NCI-H2029 treated with DMSO at 0.1 percent for 48 hours (cell line): ENCODE measurements around the gene BRWD1.

Experiments
- DNase-seq: peaks from one replicate; lab custom pipeline; 2025; lab: John Stamatoyannopoulos, UW

The BRWD1 gene

DNA sequence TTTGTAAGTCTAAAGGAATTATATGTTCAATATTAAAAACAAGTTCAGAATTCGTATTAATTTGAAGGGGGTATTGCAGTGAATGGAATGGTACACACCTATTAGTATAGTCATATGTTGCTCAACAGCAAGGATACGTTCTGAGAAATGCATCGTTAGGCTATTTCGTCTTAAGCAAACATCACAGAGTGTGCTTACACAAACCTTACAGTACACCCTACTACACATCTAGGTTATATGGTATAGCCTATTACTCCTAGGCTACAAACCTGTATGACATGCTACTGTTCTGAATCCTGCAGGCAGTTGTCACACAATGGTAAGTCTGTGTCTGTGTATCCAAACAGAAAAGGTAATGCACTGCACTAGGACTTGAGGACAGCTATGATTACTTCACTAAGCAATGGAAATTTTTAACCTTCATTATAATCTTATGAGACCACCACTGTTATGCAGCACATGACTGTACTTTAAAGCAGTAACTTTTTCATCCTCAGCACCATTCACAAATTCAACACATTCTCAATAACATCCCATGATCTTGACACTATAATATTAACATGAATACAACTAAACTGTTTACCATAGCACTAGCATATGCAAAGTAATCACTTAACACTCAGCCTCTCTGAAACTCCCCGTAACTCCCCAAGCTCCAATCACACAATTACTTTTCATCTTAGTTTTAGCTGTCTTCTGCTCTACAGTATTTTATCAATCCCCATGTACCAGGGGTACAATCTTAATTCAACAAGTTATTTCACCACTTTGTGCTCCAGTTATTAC, 115.8 kb downstream of the BRWD1 start:
- DNase-seq: no peak

DNA sequence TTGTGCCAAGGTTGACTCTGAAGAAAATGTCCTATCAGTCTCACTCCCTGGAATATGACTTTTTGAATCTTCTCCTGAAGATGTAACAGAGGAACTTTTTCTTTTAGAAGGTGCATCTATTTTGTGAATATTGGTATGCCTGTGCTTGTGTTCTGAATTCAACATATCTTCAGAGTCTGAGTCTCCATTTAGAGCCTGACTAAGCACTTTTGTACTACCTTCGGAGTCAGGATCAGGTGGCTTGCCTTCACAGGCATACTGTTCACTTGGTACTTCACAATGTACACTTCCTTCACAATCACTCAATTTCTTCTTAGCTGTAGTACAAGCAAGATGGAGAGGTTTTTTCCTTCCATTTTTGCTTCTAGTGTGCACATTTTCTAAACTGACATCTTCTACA, 116.6 kb downstream of the BRWD1 start:
- no peak for DNase-seq

DNA sequence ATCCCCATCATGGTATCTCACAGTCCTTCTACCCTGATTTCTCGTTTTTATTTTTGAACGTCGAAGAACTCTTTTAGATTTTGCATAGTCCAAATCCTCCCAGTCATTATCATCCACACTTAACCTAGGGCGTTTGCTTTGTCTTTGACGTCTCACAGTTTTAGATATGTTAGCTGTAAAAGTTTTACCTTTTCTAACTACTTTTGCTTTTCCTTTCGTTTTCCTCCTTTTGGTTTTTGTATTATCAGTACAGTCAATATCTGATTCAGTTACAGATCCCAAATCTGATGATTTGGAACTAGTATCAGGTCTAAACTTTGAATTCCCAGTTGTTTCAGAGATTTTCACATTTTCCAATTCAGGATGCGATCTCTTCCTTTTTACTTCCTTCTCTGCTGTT, 117.1 kb downstream of the BRWD1 start:
- no peak for DNase-seq

DNA sequence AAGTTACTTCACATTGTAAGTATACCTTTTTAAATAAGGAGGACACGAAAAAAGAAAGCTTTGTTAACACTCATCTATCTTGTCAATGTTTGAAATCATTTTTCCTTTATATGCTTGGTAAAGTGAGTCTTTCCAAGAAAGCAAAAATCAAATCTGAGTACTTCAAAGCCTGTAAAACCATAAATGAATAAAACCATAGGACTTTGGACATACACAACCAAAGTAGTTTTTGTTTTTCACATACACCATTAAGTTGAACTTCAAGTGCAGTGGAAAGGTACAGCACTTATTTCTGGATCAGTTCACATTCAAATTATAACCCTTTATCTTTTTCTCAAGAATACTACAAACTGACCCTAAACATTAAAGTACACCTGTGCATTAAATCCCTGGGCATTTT, 120.1 kb downstream of the BRWD1 start:
- DNase-seq: no peak

DNA sequence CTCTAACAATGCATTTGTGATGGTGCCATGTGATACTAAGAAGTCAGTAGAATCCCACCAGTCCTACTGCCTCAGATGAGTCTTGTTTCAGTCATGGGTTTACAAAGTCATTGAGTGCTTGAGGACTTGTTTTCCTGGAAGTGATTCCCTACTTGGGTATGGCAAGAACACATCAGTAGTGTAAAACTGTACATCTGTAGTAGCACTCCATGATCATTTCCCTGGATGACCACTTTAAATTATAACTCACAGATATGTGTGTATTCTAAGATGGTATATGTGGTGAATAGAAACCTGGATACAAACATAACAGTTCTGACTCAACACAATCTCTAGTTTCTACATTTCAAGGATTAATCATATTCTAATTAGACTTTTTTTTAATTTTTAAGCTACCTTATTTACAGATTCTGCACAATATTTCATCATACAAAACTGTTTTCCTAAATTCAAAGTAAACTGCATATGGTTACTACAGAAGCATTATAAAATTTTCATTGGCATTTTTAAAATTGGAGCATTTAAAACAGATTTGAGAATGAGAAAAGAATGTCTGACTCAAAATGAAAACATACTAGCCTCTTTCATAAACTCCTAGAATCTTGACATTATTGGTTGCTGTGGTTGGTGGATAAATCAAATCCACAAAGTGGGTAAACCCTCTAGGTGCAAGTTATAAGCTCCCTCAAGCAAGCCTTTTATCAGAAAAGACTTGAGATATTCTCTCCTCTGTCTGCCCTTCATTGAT, 123.4 kb downstream of the BRWD1 start:
- no peak for DNase-seq

DNA sequence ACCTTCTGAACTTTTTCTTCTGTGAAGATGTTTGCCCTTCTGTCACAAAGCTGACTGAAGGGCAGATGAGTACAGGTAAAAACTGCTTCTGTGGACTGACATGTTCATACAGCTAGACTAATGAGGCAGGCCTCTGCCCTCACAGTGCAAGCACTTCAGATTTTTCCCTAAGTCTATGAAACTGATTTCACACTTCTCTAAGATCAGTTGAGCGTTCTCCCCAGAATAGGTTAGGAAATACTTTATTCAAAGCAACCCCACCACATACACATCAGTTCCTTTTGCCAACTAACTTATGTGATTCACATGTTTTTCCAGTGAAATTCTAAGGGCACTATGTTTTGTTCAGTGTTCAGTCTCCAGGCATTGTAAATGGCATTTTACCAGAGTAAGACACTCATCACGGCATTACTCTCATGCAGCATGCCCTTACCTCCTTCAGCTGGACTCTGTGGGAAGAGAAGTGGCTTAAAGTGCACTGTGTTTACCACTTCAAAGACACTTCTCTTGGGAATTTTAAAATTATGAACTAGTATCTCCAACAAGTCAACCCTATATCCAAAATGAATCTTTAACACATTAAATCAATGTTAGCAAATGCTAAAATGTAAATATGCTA, 124.8 kb downstream of the BRWD1 start:
- peak; percentile 28 for DNase-seq

DNA sequence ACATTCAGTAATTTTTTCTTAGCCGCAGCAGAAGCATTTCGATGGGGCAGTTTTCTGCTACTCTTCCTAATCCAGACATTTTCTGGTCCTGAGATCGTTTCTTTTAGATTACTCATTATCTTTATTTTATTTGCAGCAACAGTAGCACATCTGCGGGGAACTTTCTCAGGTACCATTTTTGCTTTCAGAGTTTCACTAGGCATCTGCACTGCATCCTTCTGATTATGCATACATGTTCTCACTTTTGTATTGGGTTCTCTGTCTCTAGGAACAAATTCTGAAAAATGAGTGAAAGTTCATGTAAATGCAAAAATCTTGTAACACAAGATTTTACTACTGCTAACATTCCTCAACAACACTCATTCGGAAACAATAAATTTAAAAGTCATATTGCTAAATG, 126.3 kb downstream of the BRWD1 start:
- DNase-seq: no peak

DNA sequence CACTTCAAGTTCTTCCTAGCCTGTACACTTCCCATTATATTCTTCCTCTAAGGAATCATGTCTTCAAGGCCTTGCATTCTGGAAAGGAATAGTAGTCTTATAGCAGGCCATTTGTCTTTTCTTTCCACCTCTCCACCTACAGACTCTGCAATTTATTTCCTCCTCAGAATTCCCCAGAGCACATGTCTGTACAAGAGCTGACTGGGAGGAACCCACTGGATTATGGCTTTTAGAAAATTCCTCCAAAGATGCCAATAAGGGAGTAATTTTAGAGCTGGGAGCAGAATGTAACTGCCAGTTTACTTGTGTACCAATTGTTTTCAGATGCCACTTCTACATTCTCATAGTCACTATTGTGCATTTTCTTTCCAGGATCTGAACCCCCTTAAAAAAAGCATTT, 126.8 kb downstream of the BRWD1 start:
- DNase-seq: no peak

DNA sequence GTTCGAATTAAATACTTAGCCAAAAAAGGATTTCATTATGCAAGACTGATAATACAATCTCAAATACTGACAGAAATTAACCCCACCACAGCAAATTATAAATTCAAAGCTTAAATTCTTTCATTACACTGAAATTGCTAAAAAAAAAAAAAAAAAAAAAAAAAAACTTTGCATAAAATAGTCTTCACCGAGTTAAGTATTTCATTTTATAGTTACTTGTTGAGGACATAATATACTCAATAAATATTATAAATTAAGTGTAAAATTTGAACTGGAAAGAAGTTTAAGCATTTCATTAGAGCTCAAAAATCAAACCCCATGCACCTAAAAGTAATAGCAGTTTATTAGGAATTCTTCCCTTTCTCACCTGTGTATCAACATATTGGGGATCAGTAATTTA, 128.3 kb downstream of the BRWD1 start:
- DNase-seq: no peak

DNA sequence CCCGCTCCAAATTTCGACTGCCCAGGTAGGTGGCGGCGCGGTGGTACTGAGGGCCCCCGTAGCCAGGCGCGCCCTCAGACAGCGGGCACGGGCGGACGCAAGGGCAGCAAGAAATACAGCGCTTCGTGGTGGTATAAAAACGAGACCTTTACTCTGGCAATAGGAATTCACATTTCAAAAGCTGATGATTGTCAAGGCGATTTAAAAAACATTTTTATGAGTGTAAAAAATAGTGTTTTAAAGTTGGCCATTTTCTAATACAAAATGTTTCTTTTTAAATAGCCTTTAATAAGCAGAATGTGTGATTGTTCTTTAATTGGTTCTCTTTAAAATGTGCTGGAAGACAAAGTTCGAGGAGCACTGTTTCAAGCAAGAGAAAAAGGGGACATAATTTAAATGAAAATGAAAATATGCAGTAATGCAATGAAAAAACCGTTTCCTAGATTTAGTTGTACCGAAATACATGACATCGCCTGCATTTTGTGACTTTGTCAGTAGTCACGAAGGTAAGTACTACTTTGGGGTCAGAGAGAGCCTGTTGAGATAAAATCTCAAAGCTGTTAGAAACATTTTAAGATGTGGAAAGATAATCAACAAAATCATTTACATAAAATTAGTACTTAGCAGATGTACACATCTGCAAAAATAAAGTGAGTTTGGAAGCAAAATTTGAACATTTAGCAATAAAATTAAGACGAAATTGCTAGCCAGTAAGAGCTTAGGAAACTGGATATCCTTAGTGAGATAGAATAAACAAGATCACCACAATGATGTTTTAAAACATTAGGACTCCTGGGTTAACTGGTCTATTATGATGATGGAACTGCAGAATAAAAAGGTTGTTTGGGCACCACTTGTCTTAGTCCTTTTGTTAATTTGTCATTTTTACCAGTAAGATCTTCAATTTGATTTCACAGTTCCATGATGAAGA, 129.1 kb downstream of the BRWD1 start:
- DNase-seq: peak; percentile 12

DNA sequence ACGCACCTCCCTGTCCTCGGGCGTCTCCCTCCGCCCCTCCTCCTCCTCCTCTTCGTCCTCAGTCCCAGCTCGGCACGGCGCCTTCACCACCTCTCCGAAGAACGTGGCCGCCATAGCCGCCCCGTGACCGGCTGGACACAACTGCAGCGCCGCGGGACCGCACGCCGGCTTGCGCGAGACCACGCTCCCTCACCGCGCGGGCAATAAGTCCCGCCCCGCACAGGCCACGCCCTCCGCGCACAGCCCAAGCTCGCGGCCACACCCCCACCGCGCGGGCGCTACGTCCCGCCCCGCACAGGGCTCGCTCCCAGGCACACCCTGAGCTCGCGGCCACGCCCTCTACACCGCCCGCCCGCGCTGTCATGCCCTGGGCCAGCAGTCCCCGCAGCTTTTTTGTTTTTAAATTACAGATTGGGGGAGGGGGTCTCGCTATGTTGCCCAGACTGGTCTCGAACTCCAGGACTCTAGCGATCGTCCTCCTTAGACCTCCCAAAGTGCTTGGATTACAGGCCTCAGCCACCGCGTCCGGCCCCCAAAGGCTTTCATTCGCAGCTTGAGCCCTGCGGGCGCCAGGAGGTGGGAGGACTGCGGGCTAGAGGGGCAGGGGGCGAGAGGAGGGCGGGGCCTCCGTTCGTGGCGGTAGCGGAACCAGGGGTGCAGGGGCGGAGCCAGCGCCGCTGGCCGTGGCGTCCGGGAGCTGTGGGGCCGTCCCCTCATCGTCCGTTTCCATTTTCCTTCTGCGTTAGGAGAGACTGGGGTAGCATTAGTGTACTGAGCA, 130.0 kb downstream of the BRWD1 start, which contains the start of gene PSMG1:
Gene PSMG1, minus strand, starts transcription at position 180 of the 778 bp plus-strand sequence. Its CDS starts 66 bp downstream, at position 114.
- peak; percentile 95 for DNase-seq

DNA sequence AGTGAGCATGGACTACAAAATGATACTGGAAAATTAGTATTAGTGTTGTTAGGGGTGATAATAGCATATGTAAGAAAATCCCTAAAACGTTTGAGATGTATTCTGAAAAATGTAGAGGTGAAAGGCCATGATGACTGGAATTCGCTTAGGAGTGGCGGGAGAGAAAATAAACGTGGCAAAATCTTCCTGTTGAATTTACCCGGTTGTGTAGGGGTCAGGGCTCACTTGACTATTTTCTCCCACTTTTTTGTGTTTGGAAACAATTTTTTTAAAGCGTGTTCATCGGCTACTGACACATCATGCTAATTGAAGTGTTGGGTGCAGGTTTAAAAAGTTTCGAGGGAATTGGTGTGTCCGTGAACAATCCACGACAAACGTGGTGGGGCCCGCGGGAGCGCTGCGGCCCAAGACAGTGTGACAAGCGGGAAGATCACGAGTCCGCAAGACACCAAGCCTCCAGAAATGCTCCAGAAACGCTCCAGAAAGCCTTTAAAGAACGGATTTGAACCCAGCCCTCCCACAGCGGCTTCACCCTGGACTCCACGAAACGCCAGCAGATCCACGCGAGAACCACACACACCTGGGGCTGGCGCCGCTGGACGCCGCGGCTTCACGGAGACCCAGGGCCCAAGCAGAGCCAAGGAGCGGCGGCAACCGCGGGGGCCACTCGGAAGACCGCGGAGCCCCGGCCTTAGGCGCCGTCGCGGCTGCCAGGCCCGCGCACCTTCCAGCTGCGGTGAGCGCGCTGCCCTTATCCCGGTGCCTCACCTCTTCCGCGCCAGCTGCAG, 130.8 kb downstream of the BRWD1 start:
- no peak for DNase-seq

DNA sequence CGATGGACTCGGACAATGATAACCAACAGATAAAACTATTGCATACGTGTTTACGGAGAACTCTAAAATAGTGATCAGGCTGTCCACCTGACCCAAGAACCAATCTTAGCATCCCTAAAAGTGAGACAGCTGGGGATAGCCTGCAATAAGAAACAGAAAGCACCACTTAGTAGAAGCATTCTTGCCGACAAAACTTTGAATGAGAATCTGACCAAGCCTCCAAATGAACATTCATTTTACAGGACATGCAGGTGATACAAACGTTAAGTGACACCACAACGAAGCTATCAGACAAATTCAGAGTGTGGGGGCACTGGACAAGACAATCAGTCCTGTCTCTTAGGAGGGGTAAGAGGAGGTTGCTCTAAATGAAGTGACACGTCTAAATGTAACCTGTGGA, 131.4 kb downstream of the BRWD1 start:
- no peak for DNase-seq

DNA sequence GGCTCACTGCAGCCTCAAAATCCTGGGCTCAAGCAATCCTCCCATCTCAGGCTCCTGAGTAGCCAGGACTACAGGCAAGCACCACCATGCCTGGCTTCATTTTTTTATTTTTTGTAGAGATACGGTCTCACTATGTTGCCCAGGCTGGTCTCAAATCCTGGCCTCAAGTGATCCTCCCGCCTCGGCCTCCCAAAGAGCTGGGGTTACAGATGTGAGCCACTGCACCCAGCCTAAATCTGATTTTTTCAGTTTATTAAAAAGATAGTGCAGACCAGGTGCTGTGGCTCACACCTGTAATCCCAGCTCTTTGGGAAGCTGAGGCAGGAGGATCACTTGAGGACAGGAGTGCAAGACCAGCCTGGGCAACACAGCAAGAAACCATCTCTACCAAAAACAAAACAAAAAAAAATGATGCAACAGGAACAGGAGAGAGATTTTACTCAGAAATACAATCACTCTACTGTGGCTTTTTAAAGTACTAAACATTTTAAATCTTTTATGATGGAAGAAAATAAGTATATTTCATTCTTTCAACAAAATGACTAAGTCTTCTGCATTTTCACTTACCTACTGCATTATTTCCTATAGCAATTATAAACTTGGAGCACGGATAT, 132.1 kb downstream of the BRWD1 start:
- no peak for DNase-seq

DNA sequence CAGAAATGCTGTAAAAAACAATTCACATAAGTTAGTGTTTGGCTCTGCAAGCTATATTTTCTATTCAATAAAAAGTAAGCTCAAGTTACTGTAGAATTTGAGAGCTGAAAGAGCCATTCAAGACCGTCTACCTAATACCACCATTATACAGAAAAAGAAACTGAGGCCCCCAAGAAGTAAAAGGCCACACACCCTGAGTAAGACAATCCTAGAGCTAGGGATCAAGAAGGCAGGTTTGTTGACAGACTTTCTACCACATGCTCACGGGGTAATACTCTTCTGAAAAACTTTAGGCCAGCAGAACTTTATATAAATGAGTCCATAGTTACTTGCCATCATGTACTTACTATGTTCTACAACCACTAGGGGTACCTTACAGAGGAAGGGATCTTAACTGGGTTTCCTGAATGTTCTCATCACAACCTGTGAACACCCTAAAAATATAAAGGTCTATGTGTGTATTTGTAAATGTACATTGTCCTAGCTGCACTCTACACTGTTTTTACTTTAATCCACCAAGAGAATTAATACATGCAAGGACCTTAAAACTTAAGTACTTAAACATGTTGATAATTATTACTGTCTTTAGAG, 132.9 kb downstream of the BRWD1 start:
- DNase-seq: no peak

DNA sequence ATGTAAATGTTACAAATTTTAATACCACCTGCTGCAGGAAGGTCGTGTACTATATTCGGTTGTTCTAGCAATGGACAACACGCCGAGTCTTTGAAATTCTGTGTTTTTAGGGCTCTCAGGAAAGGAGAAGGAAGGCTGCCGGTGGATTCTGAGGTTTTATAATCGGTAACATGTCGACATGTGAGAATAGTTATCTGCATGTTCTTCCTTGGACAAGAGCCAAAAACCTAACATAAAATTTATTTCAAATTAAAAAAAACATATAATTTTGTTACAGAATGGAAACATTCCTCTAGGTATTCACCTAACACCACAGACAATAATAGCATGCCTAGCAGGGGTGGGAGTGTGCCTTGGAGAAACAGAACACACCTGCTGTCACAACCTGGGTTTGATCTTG, 135.0 kb downstream of the BRWD1 start:
- no peak for DNase-seq

DNA sequence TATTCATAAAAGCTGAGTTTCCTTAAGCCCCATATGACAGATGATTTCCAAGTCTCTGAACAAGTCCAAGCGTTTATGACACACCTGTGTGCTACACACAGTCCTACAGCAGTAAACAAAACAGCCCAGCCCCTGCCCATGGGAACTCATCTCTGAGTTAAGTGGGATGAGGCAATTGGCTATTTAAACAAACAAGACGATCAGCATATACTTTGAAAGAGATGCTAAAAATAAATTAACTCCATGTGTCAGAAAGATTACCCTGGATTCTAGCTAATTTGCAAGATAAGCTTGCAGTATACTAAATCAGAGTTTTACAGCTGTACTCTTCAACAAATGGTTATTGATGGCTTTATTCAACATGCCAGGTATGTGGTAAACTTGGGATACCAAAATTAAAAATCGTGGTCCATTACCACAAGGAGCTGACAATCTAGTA, 137.1 kb downstream of the BRWD1 start:
- DNase-seq: no peak

DNA sequence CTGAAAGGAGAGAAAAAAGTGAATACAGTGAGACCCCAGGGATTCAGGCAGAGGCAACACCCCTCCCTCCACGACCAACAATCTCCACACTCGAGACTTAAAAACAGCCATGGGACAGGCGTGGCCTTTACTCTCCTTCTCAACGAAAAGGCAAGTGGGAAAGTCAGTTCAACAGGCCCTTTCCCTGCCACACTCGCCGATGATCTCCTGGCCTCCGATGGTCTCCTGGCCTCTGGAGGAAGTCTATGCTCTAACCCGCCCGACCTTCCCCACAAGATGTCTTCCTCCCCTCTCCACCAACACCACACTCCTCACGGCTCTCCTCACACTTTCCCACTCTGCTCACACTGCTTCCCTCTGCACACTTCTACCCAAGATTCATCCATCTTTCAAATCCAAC, 137.8 kb downstream of the BRWD1 start:
- DNase-seq: no peak

DNA sequence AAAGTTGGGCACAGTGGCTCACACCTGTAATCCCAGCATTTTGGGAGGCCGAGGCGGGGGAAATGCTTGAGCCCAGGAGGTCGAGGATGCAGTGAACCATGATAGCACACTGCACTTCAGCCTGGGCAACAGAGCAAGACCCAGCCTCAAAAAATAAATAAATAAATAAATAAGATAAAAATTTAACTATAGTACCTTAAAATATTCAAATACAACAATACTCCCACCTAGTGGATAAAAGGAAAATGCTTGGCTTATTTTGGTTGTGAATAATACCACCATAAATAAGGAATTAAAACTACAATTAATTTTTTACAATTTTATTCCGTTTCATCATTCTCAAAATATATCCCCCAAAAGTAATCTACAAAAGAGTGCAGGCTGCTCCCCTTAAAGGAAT, 138.3 kb downstream of the BRWD1 start:
- no peak for DNase-seq
